H1 (cell line): Measurements from ENCODE around the gene PRMT9. TPM values are rescaled to one million over a fixed set of nuclear protein-coding genes. Genes with fewer than 3 reads are reported as not detected.

Experiments used
- CTCF ChIA-PET: fragments of 300-600 bp; sonication (Branson Sonifier 250); formaldehyde crosslinking; loops from one replicate; lab custom pipeline; 2021; ENCODE audit not compliant: partially characterized antibody; lab: Charles Lee
- POLR2A ChIA-PET: fragments of 300-600 bp; sonication (Branson Sonifier 250); formaldehyde crosslinking; loops from one replicate; lab custom pipeline; 2021; ENCODE audit warnings: inconsistent platforms; ENCODE audit not compliant: partially characterized antibody; lab: Charles Lee
- DNase-seq, 2 experiments: peaks; one replicate each; pipeline versions ENCODE4 v3.0.0 to v3.0.0-alpha.2; 2010 to 2022; ENCODE audit warnings: low spot score in 2 of 2, low read depth in 1 of 2, mixed read lengths in 1 of 2
- FAIRE-seq: peaks from 2 replicates; lab custom pipeline; 2011; peaks lifted over from hg19 to GRCh38; lab: Jason Lieb, UNC
- H2AFZ ChIP-seq: 2 replicates; pipeline ENCODE4 v1.8.1; 2012; ENCODE audit warnings: low read length, inconsistent platforms
- H2AK5ac ChIP-seq: 2 replicates; pipeline ENCODE4 v1.6.1; 2013; ENCODE audit warnings: low read depth, low read length
- H2BK120ac ChIP-seq: replicated peaks from 2 replicates; pipeline ENCODE3; 2013; ENCODE audit warnings: low read depth, low read length, inconsistent platforms
- H2BK12ac ChIP-seq: 2 replicates; pipeline ENCODE4 v1.6.1; 2013; ENCODE audit warnings: low read depth, low read length
- H2BK15ac ChIP-seq: 2 replicates; pipeline ENCODE4 v1.6.1; 2013; ENCODE audit warnings: low read length
- H2BK20ac ChIP-seq: 2 replicates; pipeline ENCODE4 v1.6.1; 2013; ENCODE audit warnings: low read length
- H2BK5ac ChIP-seq: 2 replicates; pipeline ENCODE4 v1.6.1; 2013; ENCODE audit warnings: low read depth, low read length
- H3K14ac ChIP-seq: 2 replicates; pipeline ENCODE4 v1.6.1; 2013; ENCODE audit warnings: inconsistent platforms; ENCODE audit not compliant: insufficient read length
- H3K18ac ChIP-seq: 2 replicates; pipeline ENCODE4 v1.6.1; 2013; ENCODE audit warnings: low read length; ENCODE audit errors: extremely low read depth
- H3K23ac ChIP-seq: 2 replicates; pipeline ENCODE4 v1.6.1; 2013; ENCODE audit warnings: inconsistent platforms; ENCODE audit not compliant: insufficient read length
- H3K23me2 ChIP-seq: 2 replicates; pipeline ENCODE4 v1.6.1; 2013; ENCODE audit warnings: low read depth, low read length
- H3K27ac ChIP-seq: 2 replicates; pipeline ENCODE4 v1.6.1; 2011; ENCODE audit warnings: low read depth, low read length, inconsistent platforms
- H3K27me3 ChIP-seq, 4 experiments: replicated peaks in 1 of 4; 1 replicate in 1 of 4; 2 replicates in 3 of 4; pipeline versions ENCODE4 v1.6.1 to v1.8.1; 2011 to 2013; ENCODE audit warnings: low read length in 3 of 4, mild to moderate bottlenecking in 3 of 4, inconsistent platforms in 2 of 4, mixed read lengths in 2 of 4, moderate library complexity in 1 of 4; ENCODE audit not compliant: control insufficient read depth in 3 of 4, insufficient read depth in 3 of 4; ENCODE audit errors: extremely low read depth in 1 of 4
- H3K36me3 ChIP-seq, 4 experiments: 2 replicates each; pipeline versions ENCODE4 v1.6.1 to v1.8.1; 2011 to 2013; ENCODE audit warnings: mild to moderate bottlenecking in 4 of 4, low read length in 3 of 4, moderate library complexity in 2 of 4, control low read depth in 1 of 4, inconsistent platforms in 1 of 4; ENCODE audit not compliant: insufficient read depth in 4 of 4, control insufficient read depth in 2 of 4
- H3K4ac ChIP-seq: replicated peaks from 2 replicates; pipeline ENCODE3; 2013; ENCODE audit warnings: low read length, low read depth, mixed read lengths, inconsistent platforms; ENCODE audit not compliant: insufficient read length
- H3K4me1 ChIP-seq, 4 experiments: replicated peaks in 1 of 4; 1 replicate in 1 of 4; 2 replicates in 3 of 4; pipeline versions ENCODE4 v1.6.1 to v1.8.1; 2011 to 2013; ENCODE audit warnings: low read length in 3 of 4, inconsistent platforms in 2 of 4, mixed read lengths in 1 of 4; ENCODE audit not compliant: insufficient read depth in 4 of 4, control insufficient read depth in 3 of 4
- H3K4me2 ChIP-seq, 2 experiments: 2 replicates each; pipeline versions ENCODE4 v1.6.1 to v1.8.1; 2011 to 2013; ENCODE audit warnings: low read depth in 2 of 2, low read length in 2 of 2, control low read depth in 1 of 2, inconsistent platforms in 1 of 2, mild to moderate bottlenecking in 1 of 2; ENCODE audit not compliant: insufficient read depth in 1 of 2
- H3K4me3 ChIP-seq, 4 experiments: fragments of 200-600, 300-600 bp in 1 of 4; sonication (generic), shearing (Covaris generic), sonication (Bioruptor Twin) in 1 of 4; 2 replicates each; pipeline versions ENCODE4 v1.5.1 to v1.8.1; 2011 to 2016; ENCODE audit warnings: low read length in 4 of 4, low read depth in 3 of 4, control low read depth in 2 of 4, inconsistent platforms in 2 of 4, mild to moderate bottlenecking in 2 of 4, mixed read lengths in 1 of 4, moderate library complexity in 1 of 4; ENCODE audit not compliant: insufficient read depth in 2 of 4; ENCODE audit errors: extremely low read depth in 1 of 4
- H3K56ac ChIP-seq: replicated peaks from 2 replicates; pipeline ENCODE3; 2013; ENCODE audit warnings: low read depth, mild to moderate bottlenecking, mixed read lengths, low read length, inconsistent platforms; ENCODE audit not compliant: insufficient read length
- H3K79me1 ChIP-seq: 2 replicates; pipeline ENCODE4 v1.6.1; 2013; ENCODE audit warnings: low read depth, low read length, control low read depth
- H3K79me2 ChIP-seq, 2 experiments: 2 replicates each; pipeline versions ENCODE4 v1.6.1 to v1.8.1; 2012 to 2013; ENCODE audit warnings: low read length in 2 of 2, mild to moderate bottlenecking in 2 of 2, inconsistent platforms in 1 of 2; ENCODE audit not compliant: insufficient read depth in 2 of 2, control insufficient read depth in 1 of 2
- H3K9ac ChIP-seq, 4 experiments: replicated peaks in 1 of 4; 1 replicate in 1 of 4; 2 replicates in 3 of 4; pipeline versions ENCODE4 v1.6.1 to v1.8.1; 2011 to 2013; ENCODE audit warnings: low read depth in 3 of 4, low read length in 3 of 4, control low read depth in 2 of 4, mild to moderate bottlenecking in 2 of 4, moderate library complexity in 2 of 4, inconsistent platforms in 1 of 4; ENCODE audit errors: extremely low read depth in 1 of 4
- H3K9me3 ChIP-seq, 2 experiments: 2 replicates each; pipeline versions ENCODE4 v1.6.1 to v1.8.1; 2012 to 2013; ENCODE audit warnings: mild to moderate bottlenecking in 2 of 2, moderate library complexity in 2 of 2, control low read depth in 1 of 2, inconsistent platforms in 1 of 2, low read depth in 1 of 2, low read length in 1 of 2, mixed read lengths in 1 of 2; ENCODE audit not compliant: insufficient read depth in 2 of 2
- H4K20me1 ChIP-seq, 2 experiments: replicated peaks in 1 of 2; 2 replicates each; pipeline versions ENCODE3 to v1.8.1; 2011 to 2013; ENCODE audit warnings: inconsistent platforms in 2 of 2, low read length in 2 of 2, mild to moderate bottlenecking in 1 of 2; ENCODE audit not compliant: insufficient read depth in 2 of 2, control insufficient read depth in 1 of 2
- H4K5ac ChIP-seq: 2 replicates; pipeline ENCODE4 v1.6.1; 2013; ENCODE audit warnings: low read length, low read depth, mixed read lengths, inconsistent platforms; ENCODE audit not compliant: insufficient read length
- H4K8ac ChIP-seq: 2 replicates; pipeline ENCODE4 v1.8.0; 2013; ENCODE audit warnings: mild to moderate bottlenecking, moderate library complexity, low read length, inconsistent platforms; ENCODE audit not compliant: insufficient read depth; ENCODE audit errors: extremely low read depth
- H4K91ac ChIP-seq: replicated peaks from 2 replicates; pipeline ENCODE3; 2013; ENCODE audit warnings: low read length, mixed read lengths, inconsistent platforms; ENCODE audit not compliant: insufficient read length
- CBX5 ChIP-seq: fragments of 300-800, 300-1000 bp; sonication (generic); IDR thresholded peaks from 2 replicates; pipeline ENCODE4 v1.7.1; 2016; ENCODE audit warnings: antibody characterized with exemption, low read length, low read depth
- CREB1 ChIP-seq: IDR thresholded peaks from 2 replicates; pipeline ENCODE4 v1.6.1; 2012; ENCODE audit warnings: inconsistent platforms
- POLR2A ChIP-seq, 2 experiments: IDR thresholded peaks; 1 replicate in 1 of 2; 2 replicates in 1 of 2; pipeline ENCODE4 v1.6.1; 2011; ENCODE audit warnings: low read depth in 2 of 2, low read length in 2 of 2, mild to moderate bottlenecking in 2 of 2; ENCODE audit errors: control extremely low read depth in 1 of 2
- SAP30 ChIP-seq: fragments of 300-600 bp; sonication (generic); IDR thresholded peaks from 2 replicates; pipeline ENCODE4 v1.7.1; 2012; ENCODE audit warnings: low read length, moderate library complexity, mild to moderate bottlenecking, inconsistent platforms; ENCODE audit not compliant: insufficient read depth, insufficient replicate concordance
- SIX5 ChIP-seq: IDR thresholded peaks from 2 replicates; pipeline ENCODE4 v1.6.1; 2011; ENCODE audit warnings: mild to moderate bottlenecking, low read depth, low read length
- polyA plus RNA-seq, 7 experiments: library from polyadenylated mRNA; depleted of rRNA in 3 of 7; stranded (reverse) in 5 of 7; unstranded in 2 of 7; fragments of >200 nt in 5 of 7; fragments of 200-250 nt in 2 of 7; gene quantifications; 1 replicate in 5 of 7; 2 replicates in 1 of 7; 4 replicates in 1 of 7; pipeline versions ENCODE4 v1.2.1 to v1.2.3, GENCODE V29; 2011 to 2013; ENCODE audit warnings: missing spikeins in 2 of 7, mixed read lengths in 2 of 7
- total RNA-seq: library from RNA; stranded (reverse); fragmentation: NEBNext Ultra II Directional; extraction: Animal tissue kit (Norgen Biotek cat#: 25700); gene quantifications from 2 replicates; pipeline ENCODE4 v1.2.1, GENCODE V29; 2021
- TF ChIP-seq, protein P1 (sequence below): IDR thresholded peaks from 2 replicates; pipeline ENCODE4 v1.6.1; 2012; ENCODE audit warnings: low read length, inconsistent platforms
- TF ChIP-seq, protein P2 (sequence below): IDR thresholded peaks from 2 replicates; pipeline ENCODE4 v1.6.1; 2011; ENCODE audit warnings: low read depth, mild to moderate bottlenecking, low read length; ENCODE audit not compliant: insufficient read depth

Gene PRMT9
- total and polyA plus RNA-seq, 2 of the 8 experiments (the other 6 are each of a cell fraction or from before 2014, with no cell fraction given), result 3.8 to 9.6 TPM

DNA sequence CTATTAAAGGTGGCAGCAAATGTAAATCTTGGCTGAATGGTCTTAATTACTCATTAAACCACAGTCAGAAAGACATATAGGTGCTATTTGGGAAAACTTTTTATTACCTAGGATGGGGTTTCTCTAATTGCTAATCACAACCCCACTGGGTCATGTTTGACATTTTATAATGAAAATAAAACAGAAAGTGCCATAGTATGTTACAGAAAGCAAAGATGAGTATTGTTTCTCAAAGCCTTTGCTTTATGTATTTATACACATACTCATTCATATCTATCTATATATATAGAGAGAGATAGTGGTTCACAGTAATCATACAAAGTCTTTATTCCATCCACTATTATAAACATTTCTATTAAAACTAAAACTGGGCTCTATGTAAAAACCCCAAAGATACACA is 48.6 kb downstream of the PRMT9 start:
- Histone ChIP-seq H2BK15ac (no peak overlapping the region), H2BK12ac (no peak overlapping the region), H4K91ac (no peak overlapping the region), H3K9me3 (no peaks in the 10 kb centered on the region), H3K23me2 (no peaks in the 10 kb centered on the region), H3K79me2 (no peaks in the 10 kb centered on the region; a peak in 1 of 4 replicates), H3K56ac (no peak overlapping the region), H3K4me1 (peaks cover 0 to 11% (median 0%) of the 10 kb centered on the region in 4 experiments; a peak in 1 of 7 replicates), H2AFZ (no peak overlapping the region), H3K79me1 (no peaks in the 10 kb centered on the region), H3K27ac (no peak overlapping the region), H3K4me2 (no peak overlapping the region), H4K20me1 (no peaks in the 10 kb centered on the region), H2BK5ac (no peak overlapping the region), H3K4ac (no peak overlapping the region), H2BK120ac (no peak overlapping the region), H3K14ac (no peak overlapping the region), H2BK20ac (no peak overlapping the region), H3K4me3 (no peak overlapping the region), H3K36me3 (peaks cover 6 to 57% (median 17%) of the 10 kb centered on the region in 4 experiments; a peak in 5 of 8 replicates), H3K9ac (no peak overlapping the region), H3K27me3 (no peaks in the 10 kb centered on the region), H3K18ac (no peak overlapping the region), H2AK5ac (no peak overlapping the region), H4K5ac (no peak overlapping the region), H3K23ac (no peak overlapping the region), H4K8ac (no peak overlapping the region)
- ChIA-PET CTCF (no interaction called here), POLR2A (no interaction called here)
- no peak for FAIRE-seq
- no peak for DNase-seq
- TF ChIP-seq CBX5 (no peak), SAP30 (no peak), SIX5 (no peak), POLR2A (IDR thresholded peaks at IDR 0.05; ENCODE audit: control extremely low read depth in 1 of 2, low read depth in 2 of 2, low read length in 2 of 2) (no peak), CREB1 (no peak)
- TF ChIP-seq, protein P1, sequence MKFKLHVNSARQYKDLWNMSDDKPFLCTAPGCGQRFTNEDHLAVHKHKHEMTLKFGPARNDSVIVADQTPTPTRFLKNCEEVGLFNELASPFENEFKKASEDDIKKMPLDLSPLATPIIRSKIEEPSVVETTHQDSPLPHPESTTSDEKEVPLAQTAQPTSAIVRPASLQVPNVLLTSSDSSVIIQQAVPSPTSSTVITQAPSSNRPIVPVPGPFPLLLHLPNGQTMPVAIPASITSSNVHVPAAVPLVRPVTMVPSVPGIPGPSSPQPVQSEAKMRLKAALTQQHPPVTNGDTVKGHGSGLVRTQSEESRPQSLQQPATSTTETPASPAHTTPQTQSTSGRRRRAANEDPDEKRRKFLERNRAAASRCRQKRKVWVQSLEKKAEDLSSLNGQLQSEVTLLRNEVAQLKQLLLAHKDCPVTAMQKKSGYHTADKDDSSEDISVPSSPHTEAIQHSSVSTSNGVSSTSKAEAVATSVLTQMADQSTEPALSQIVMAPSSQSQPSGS, result no peak
- TF ChIP-seq, protein P2, sequence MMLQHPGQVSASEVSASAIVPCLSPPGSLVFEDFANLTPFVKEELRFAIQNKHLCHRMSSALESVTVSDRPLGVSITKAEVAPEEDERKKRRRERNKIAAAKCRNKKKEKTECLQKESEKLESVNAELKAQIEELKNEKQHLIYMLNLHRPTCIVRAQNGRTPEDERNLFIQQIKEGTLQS, result no peak
